Fibroblast of mammary gland (primary cell): ENCODE measurements around the gene RHO.

Source experiments
- DNase-seq: peaks from one replicate; pipeline ENCODE4 v3.0.0-alpha.2; 2010; ENCODE audit warnings: low read depth
- H3K4me3 ChIP-seq: 2 replicates; pipeline ENCODE4 v1.5.1; 2011; ENCODE audit warnings: low read depth, mild to moderate bottlenecking, low read length, moderate library complexity; ENCODE audit not compliant: control insufficient read depth
- CTCF ChIP-seq: conservative IDR thresholded peaks from 2 replicates; pipeline ENCODE4 v1.5.1; 2011; ENCODE audit warnings: low read depth, low read length, inconsistent platforms; ENCODE audit not compliant: control insufficient read depth, insufficient read depth

RHO gene

GRCh38 chr3:129558081-129558771 is 29.8 kb downstream of the RHO start:
- TF ChIP-seq CTCF = no peak
- peak; percentile 28 for DNase-seq
- no peak overlapping the region for H3K4me3 ChIP-seq

- H3K4me3 ChIP-seq = no peak overlapping the region
- peak; percentile 81 for DNase-seq
- TF ChIP-seq CTCF = no peak
Measured at GRCh38 chr3:129558772-129559564, 30.5 kb downstream of the RHO start.

- no peak for TF ChIP-seq CTCF
- H3K4me3 ChIP-seq = no peak overlapping the region
- no peak for DNase-seq
Measured at GRCh38 chr3:129559565-129560079, 31.2 kb downstream of the RHO start.

- TF ChIP-seq CTCF = no peak
- peak; percentile 44 for DNase-seq
- peak overlapping the region; percentile 16 for H3K4me3 ChIP-seq
Measured at GRCh38 chr3:129560269-129560787, 31.9 kb downstream of the RHO start.

GRCh38 chr3:129560911-129561594 is 32.6 kb downstream of the RHO start:
- H3K4me3 ChIP-seq = peak overlapping the region; percentile 10
- TF ChIP-seq CTCF = no peak
- DNase-seq = peak; percentile 79

- no peak overlapping the region for H3K4me3 ChIP-seq
- DNase-seq = no peak
- no peak for TF ChIP-seq CTCF
Measured at GRCh38 chr3:129561619-129562248, 33.3 kb downstream of the RHO start.
